Measurements from ENCODE around the gene TOPBP1. TPM values are rescaled to one million over a fixed set of nuclear protein-coding genes. Genes with fewer than 3 reads are reported as not detected.

TOPBP1 gene
- total and polyA plus RNA-seq, 2 of the 4 experiments (the other 2 are of a cell fraction), result 19.5 to 50.5 TPM

GRCh38 chr3:133611534-133611933 lies 50.2 kb downstream of the TOPBP1 start:
- H3K36me3 ChIP-seq (ENCODE audit: control insufficient read depth, insufficient read depth, low read length), result peaks cover 20% of the 10 kb centered on the region

More at GRCh38 chr3:133611534-133611933, 50.2 kb downstream of the TOPBP1 start:
- H2BK15ac ChIP-seq (ENCODE audit: low read depth, low read length), result no peak overlapping the region
- H3K4me1 ChIP-seq (ENCODE audit: control insufficient read depth, insufficient read depth, low read length), result no peaks in the 10 kb centered on the region
- DNase-seq (no peak), ATAC-seq (ENCODE audit: low read depth) (no peak)
- H3K9me1 ChIP-seq (ENCODE audit: insufficient read depth, low read length), result no peaks in the 10 kb centered on the region
- H3K14ac ChIP-seq (replicated peaks; ENCODE audit: low read depth, low read length), result no peak overlapping the region
- dilution Hi-C loops (cut with HindIII; ENCODE audit: low sequenced_read_pairs, unreplicated experiment) (no loop called here), intact Hi-C loops (cut with micrococcal nuclease) (no loop called here), in situ Hi-C loops (cut with MboI; ENCODE audit: low sequenced_read_pairs) (loop anchor here (25.0 kb wide), 2 partner anchors 899 to 1124 kb away; partner anchors contain the start of gene NPHP3)
- no peak overlapping the region for H4K5ac ChIP-seq (ENCODE audit: low read depth, low read length)
- no peak overlapping the region for H2AK9ac ChIP-seq (replicated peaks; ENCODE audit: low read depth, low read length, poor library complexity)
- no peaks in the 10 kb centered on the region for H4K20me1 ChIP-seq (ENCODE audit: insufficient read depth, low read length)
- no peak overlapping the region for H3K56ac ChIP-seq (ENCODE audit: extremely low read depth, insufficient read depth, low read length)
- no peak overlapping the region for H2BK5ac ChIP-seq (ENCODE audit: low read depth, low read length, poor library complexity, severe bottlenecking)
- TF ChIP-seq USF2 (IDR thresholded peaks at IDR 0.05; ENCODE audit: low read depth, low read length) (no peak), MAFK (IDR thresholded peaks at IDR 0.05; ENCODE audit: low read depth, low read length) (peak; percentile 54), MAZ (IDR thresholded peaks at IDR 0.05; ENCODE audit: borderline replicate concordance, low read depth, low read length) (no peak), RFX5 (IDR thresholded peaks at IDR 0.05; ENCODE audit: low read depth, low read length) (no peak), RAD21 (IDR thresholded peaks at IDR 0.05; ENCODE audit: low read length) (no peak)
- no peaks in the 10 kb centered on the region for H3K27me3 ChIP-seq (ENCODE audit: control insufficient read depth, insufficient read depth, low read length)
- no peak overlapping the region for H3K23ac ChIP-seq (ENCODE audit: low read depth, low read length)
- no peak overlapping the region for H3K4me2 ChIP-seq (ENCODE audit: low read depth, low read length)
- no peak overlapping the region for H2AFZ ChIP-seq (replicated peaks; ENCODE audit: low read length, poor library complexity)
- H2BK20ac ChIP-seq (ENCODE audit: low read depth, low read length), result no peak overlapping the region
- H2BK120ac ChIP-seq (ENCODE audit: low read depth, low read length), result no peak overlapping the region
- no peaks in the 10 kb centered on the region for H3K9me3 ChIP-seq (ENCODE audit: control insufficient read depth, insufficient read depth, low read length)
- no peak overlapping the region for H3K18ac ChIP-seq (ENCODE audit: low read depth, low read length)
- no peak overlapping the region for H4K91ac ChIP-seq (ENCODE audit: insufficient read depth, low read depth, low read length)
- H3K4ac ChIP-seq (ENCODE audit: low read depth, low read length), result no peak overlapping the region
- no peak overlapping the region for H3K9ac ChIP-seq (ENCODE audit: low read depth, low read length)
- no peak overlapping the region; the same call in 1 of the 2 replicates for H3K27ac ChIP-seq (ENCODE audit: insufficient read depth, low read length)
- no CpG with 5 or more reads among the region's 2 CpGs for WGBS, 2 experiments (ENCODE audit: extremely low coverage in 2 of 2, insufficient read length in 1 of 2)
- POLR2A ChIA-PET (ENCODE audit: unreplicated experiment), result no interaction called here
- no peak overlapping the region for H2AK5ac ChIP-seq (ENCODE audit: low read depth, low read length)
- no peak overlapping the region for H4K8ac ChIP-seq (ENCODE audit: low read depth in 2 of 2, low read length in 2 of 2)
- no peak overlapping the region for H3K4me3 ChIP-seq (ENCODE audit: insufficient read depth, low read depth, low read length)
- H3K79me1 ChIP-seq (ENCODE audit: low read depth in 1 of 2, low read length in 2 of 2), result peaks cover 0 to 3% of the 10 kb centered on the region in 2 experiments; a peak in 1 of 4 replicates
- CTCF ChIA-PET, result interaction anchor here (0.5 to 0.6 kb wide), 2 partner anchors 206 to 1012 kb away, joined by 6 to 7 read pairs; no protein-coding TSS in a partner anchor
- no TSS peak for BruUV-seq (replicated peaks)
